Measurements from ENCODE around the gene CACNA1F.

CACNA1F gene

GRCh38 chrX:49276671-49277534 lies 43.8 kb upstream of the CACNA1F start:
- DNase-seq (ENCODE audit: low read depth in 1 of 2, low spot score in 1 of 2), result no peak
- no peak overlapping the region for H3K27ac ChIP-seq (replicated peaks)
- TF ChIP-seq CTCF (IDR thresholded peaks at IDR 0.05; ENCODE audit: insufficient read depth, low read length) (no peak), GABPA (IDR thresholded peaks at IDR 0.05; ENCODE audit: low read depth) (no peak), REST (IDR thresholded peaks at IDR 0.05; ENCODE audit: insufficient replicate concordance, low read depth) (no peak), SPI1 (IDR thresholded peaks at IDR 0.05; ENCODE audit: borderline replicate concordance, low read depth) (no peak), POLR2AphosphoS5 (IDR thresholded peaks at IDR 0.05; ENCODE audit: low read depth) (no peak)
- H3K4me3 ChIP-seq (replicated peaks; ENCODE audit: insufficient read depth, low read length), result no peak overlapping the region
- no peaks in the 10 kb centered on the region for H3K27me3 ChIP-seq (ENCODE audit: insufficient read depth, poor library complexity, severe bottlenecking)

DNA sequence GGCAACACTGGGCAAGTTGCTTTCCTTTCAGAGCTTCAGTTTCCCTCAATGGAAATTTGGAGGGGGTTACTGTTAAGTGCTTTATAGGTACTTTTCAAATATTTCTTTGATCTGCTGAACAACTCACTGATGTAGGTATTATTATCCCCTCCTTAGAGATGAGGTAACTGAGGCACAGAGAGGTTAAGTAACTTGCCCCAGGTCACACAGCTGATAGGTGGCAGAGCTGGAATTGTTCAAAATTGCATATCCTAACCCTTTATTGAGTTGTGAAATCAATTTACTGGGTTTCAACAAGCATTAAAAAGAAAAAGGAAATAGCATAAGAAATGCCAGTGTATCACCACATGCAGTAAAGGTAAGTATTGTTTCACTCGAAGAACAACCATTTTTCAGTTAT lies 43.1 kb upstream of the CACNA1F start:
- H3K27me3 ChIP-seq (ENCODE audit: insufficient read depth, poor library complexity, severe bottlenecking), result no peaks in the 10 kb centered on the region
- no peak overlapping the region for H3K4me3 ChIP-seq (replicated peaks; ENCODE audit: insufficient read depth, low read length)
- no peak for DNase-seq (ENCODE audit: low read depth in 1 of 2, low spot score in 1 of 2)
- no peak overlapping the region for H3K27ac ChIP-seq (replicated peaks)
- TF ChIP-seq GABPA (IDR thresholded peaks at IDR 0.05; ENCODE audit: low read depth) (no peak), REST (IDR thresholded peaks at IDR 0.05; ENCODE audit: insufficient replicate concordance, low read depth) (no peak), CTCF (IDR thresholded peaks at IDR 0.05; ENCODE audit: insufficient read depth, low read length) (no peak), POLR2AphosphoS5 (IDR thresholded peaks at IDR 0.05; ENCODE audit: low read depth) (no peak), SPI1 (IDR thresholded peaks at IDR 0.05; ENCODE audit: borderline replicate concordance, low read depth) (no peak)

- no peak overlapping the region for H3K27ac ChIP-seq (replicated peaks)
- TF ChIP-seq CTCF (IDR thresholded peaks at IDR 0.05; ENCODE audit: insufficient read depth, low read length), result no peak
- peak; percentile 53; the same call in 1 of the 2 replicates for TF ChIP-seq POLR2AphosphoS5 (IDR thresholded peaks at IDR 0.05; ENCODE audit: low read depth)
- TF ChIP-seq GABPA (IDR thresholded peaks at IDR 0.05; ENCODE audit: low read depth), result no peak
- H3K4me3 ChIP-seq (replicated peaks; ENCODE audit: insufficient read depth, low read length), result no peak overlapping the region
- DNase-seq (ENCODE audit: low read depth in 1 of 2, low spot score in 1 of 2), result peak in 1 of 2 experiments; percentile 20
- H3K27me3 ChIP-seq (ENCODE audit: insufficient read depth, poor library complexity, severe bottlenecking), result no peaks in the 10 kb centered on the region
Measured at GRCh38 chrX:49273181-49273727, 40.1 kb upstream of the CACNA1F start.

Measured in HL-60 (cell line).